Inflammatory macrophage (primary cell): ENCODE measurements around the gene DHRS4.
"Not testable (repeated sequence)": the region's sequence is repeated elsewhere in the genome, so short reads cannot be mapped to it uniquely, and the experiment has no call there.

ENCODE experiments used
- DNase-seq, 2 donors: peaks; one replicate each; pipeline ENCODE4 v3.0.0-alpha.2; 2020 to 2022

The DHRS4 gene

GRCh38 chr14:23988223-23988606 lies 34.6 kb downstream of the DHRS4 start:
- peak in 1 of 2 donors; percentile 53 for DNase-seq

- peak; percentile 92 to 94 for DNase-seq
These were observed 35.2 kb downstream of the DHRS4 start, which contains the start of gene DHRS4L2 for GRCh38 chr14:23988607-23989363. DHRS4L2 (plus strand) TSS chr14:23988929; CDS start chr14:23988948, 19 bp downstream.

DNA sequence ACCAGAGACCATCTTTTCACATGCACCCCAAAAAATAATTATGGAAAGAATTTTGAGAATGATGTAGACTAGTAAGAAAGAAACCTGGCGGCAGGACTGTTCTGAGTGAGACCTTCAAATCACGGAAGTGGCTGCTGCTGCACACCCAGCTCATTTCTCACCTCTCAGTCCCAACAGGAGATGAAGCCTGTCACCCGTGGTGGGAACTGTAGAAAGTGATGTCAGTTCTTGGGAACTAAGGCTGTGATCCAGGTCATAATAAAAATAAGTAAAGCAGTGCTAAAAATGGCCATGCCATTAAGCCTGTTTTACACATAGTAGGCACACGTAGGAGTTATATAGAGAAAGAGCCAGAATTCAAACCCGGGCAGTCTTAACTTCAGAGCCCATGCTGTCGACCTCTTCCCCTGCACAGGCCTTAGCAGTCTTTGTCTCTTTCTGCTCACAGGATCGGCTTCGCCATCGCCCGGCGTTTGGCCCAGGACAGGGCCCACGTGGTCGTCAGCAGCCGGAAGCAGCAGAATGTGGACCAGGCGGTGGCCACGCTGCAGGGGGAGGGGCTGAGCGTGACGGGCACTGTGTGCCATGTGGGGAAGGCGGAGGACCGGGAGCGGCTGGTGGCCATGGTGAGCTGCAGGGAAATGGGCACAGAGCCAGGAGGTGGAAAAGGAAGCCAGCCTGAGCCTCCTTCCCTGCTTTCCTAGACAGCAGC lies 36.3 kb downstream of the DHRS4 start:
- not testable (repeated sequence) for DNase-seq

- peak; percentile 35 to 37 for DNase-seq
These were observed 37.4 kb downstream of the DHRS4 start for GRCh38 chr14:23990961-23991360.

- DNase-seq: not testable (repeated sequence)
These were observed 39.5 kb downstream of the DHRS4 start for GRCh38 chr14:23993042-23993441.

DNA sequence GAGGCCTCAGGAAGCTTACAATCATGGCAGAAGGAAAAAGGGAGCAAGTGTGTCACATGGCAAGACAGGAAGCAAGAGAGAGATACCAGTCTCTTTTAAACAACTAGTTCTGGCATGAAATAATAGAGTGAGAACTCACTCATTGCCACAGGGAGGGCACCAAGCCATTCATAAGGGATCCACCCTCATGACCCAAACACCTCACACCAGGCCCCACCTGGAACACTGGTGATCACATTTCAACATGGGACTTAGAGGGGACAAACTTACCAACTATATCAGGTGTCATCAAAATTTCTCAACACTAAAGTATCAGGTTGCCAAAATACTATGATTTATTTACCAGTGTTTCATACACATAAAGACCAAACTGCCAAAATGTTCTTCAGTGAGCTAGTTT lies 42.4 kb downstream of the DHRS4 start:
- not testable (repeated sequence) for DNase-seq

DNA sequence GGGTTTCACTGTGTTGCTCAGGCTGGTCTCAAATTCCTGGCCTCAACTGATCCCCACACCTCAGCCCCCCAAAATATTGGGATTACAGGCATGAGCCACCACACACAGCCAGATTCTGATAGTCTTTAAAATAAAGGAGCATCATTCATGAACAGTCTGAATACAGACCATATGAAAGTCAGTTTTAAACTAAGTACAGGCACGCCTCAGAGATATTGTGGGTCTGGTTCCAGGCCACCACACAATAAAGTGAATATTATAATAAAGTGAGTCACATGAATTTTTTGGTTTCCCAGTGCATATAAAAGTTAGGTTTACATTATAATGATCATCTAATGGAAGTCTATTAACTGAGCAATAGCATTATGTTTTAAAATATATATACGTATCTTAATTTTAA lies 43.3 kb downstream of the DHRS4 start:
- DNase-seq: not testable (repeated sequence)

GRCh38 chr14:23999640-24000039 lies 46.1 kb downstream of the DHRS4 start:
- not testable (repeated sequence) for DNase-seq

- not testable (repeated sequence) for DNase-seq
These were observed 47.5 kb downstream of the DHRS4 start for GRCh38 chr14:24001078-24001477.

DNA sequence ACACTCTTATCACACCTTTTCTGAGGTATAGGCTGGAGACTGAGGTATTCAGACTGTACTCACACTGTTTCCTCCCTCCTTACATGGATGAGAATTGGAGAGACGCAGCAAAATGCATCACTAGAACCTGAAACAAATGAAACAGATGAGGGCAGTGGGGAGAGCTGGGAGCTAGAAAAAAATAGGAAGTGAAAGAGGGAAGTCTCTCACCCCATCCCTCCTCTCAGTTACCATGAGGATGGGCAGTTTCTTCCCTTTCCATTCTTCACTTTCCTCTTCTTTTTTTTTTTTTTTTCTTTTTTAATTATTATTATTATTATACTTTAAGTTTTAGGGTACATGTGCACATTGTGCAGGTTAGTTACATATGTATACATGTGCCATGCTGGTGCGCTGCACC lies 48.1 kb downstream of the DHRS4 start:
- peak in 1 of 2 donors; percentile 38 for DNase-seq

- DNase-seq: not testable (repeated sequence)
These were observed 52.9 kb downstream of the DHRS4 start for GRCh38 chr14:24006471-24006816.

- DNase-seq: peak in 1 of 2 donors; percentile 48
These were observed 53.5 kb downstream of the DHRS4 start for GRCh38 chr14:24006817-24007652.

- DNase-seq: no peak
These were observed 57.5 kb downstream of the DHRS4 start for GRCh38 chr14:24011051-24011450.

DNA sequence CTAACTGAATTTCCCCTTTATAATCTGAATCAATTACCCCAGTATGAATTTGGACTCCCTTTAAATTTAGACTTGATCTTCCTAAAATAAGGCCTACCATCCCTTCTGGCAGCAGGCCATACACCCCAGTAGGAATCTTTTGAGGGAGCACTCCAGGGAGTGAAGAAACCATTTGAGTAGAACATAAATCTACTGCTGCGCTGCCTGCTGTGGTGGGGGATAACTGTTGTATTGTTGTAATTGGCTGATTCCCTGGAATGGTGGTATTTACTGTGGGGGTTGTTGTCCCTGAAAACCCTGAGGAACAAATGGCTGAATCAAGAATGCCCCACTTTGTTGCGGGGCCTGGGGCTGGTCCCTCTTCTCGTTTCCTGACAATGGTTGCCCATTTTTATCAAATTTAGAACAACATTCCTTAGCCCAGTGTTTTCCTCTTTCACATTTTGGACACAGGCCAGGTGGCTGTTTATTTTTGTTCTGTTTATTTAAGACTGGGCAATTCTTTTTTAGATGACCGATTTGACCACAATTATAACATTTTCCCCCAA lies 59.2 kb downstream of the DHRS4 start:
- DNase-seq: not testable (repeated sequence)

- peak; percentile 77 to 85 for DNase-seq
These were observed 60.3 kb downstream of the DHRS4 start for GRCh38 chr14:24013654-24014514.

GRCh38 chr14:24015745-24016144 lies 62.2 kb downstream of the DHRS4 start:
- not testable (repeated sequence) for DNase-seq
